HG03565 (cell line): ENCODE measurements around the gene PPP1R15A.
"Not testable (repeated sequence)": the region's sequence is repeated elsewhere in the genome, so short reads cannot be mapped to it uniquely, and the experiment has no call there.

ENCODE experiments used
- ATAC-seq: cut with Tn5 transposase; IDR thresholded peaks from one replicate; pipeline ENCODE4 v1.9.1; 2021; ENCODE audit warnings: mild to moderate bottlenecking, moderate library complexity; ENCODE audit not compliant: unreplicated experiment

PPP1R15A gene

GRCh38 chr19:48910803-48911202, 38.6 kb downstream of the PPP1R15A start:
- ATAC-seq, result no peak

GRCh38 chr19:48913114-48913889, 41.1 kb downstream of the PPP1R15A start:
- no peak for ATAC-seq

GRCh38 chr19:48914181-48914580, 42.0 kb downstream of the PPP1R15A start:
- ATAC-seq, result no peak

- ATAC-seq, result no peak
These were observed 43.5 kb downstream of the PPP1R15A start for GRCh38 chr19:48915757-48916156.

DNA sequence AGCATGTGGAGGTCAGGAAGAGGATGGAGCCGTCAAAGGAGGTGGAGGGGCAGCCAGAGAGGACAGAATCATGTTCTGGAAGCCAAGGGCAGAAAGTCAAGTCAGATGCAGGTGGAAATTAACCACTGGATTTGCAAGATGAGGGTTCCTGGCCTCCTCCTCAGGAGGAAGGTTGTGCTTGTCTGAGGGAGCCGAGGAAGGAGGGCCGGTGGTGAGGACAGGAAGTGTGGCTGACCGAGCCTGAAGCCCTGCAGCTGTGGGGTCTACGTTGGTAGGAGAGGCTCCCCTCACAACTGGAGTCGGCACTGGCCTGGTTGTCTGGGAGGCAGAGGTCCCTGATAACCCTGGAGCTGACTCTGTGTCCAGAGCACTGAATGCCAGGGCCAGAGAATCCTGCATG, 45.9 kb downstream of the PPP1R15A start:
- no peak for ATAC-seq

- no peak for ATAC-seq
These were observed 46.6 kb downstream of the PPP1R15A start for GRCh38 chr19:48918801-48919247.

DNA sequence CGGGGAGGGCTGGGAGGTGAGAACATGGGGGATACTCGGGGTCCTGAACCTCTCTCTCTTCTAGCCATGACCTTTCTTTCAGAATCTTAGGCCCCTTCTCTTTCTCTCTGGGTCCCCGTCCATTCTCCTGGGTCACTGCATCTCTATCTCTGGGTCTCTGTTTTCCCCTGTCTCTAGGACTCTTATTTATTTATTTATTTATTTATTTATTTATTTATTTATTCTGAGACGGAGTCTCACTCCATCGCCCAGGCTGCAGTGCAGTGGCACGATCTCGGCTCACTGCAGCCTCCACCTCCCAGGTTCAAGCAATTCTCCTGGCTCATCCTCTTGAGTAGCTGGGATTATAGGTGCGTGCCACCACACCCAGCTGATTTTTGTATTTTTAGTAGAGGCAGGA, 47.0 kb downstream of the PPP1R15A start:
- ATAC-seq, result not testable (repeated sequence)

GRCh38 chr19:48920949-48921348, 48.7 kb downstream of the PPP1R15A start:
- no peak for ATAC-seq

DNA sequence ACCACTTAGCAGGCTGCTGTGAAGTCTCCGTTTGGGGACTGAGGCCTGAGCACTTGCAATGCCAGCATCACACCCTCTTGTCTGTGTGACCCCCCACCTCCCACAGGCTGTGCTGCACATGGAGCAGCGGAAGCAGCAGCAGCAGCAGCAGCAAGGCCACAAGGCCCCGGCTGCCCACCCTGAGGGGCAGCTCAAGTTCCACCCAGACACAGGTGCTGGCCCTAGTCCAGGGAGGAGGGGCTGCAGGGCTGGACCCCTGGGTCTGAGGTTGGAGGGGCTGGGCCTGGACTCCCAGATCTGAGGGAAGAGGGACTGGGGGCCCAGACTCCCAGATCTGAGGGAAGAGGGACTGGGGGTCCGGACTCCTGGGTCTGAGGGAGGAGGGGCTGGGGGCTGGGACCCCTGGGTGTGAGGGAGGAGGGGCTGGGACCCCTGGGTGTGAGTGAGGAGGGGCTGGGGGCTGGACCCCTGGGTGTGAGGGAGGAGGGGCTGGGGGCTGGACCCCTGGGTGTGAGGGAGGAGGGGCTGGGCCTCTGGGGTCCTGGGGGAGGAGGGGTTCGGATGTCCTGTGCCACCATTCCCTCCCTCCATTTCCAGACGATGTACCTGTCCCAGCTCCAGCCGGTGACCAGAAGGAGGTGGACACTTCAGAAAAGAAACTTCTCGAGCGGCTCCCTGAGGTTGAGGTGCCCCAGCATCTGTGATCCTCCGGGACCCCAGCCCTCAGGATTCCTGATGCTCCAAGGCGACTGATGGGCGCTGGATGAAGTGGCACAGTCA, 49.7 kb downstream of the PPP1R15A start:
- ATAC-seq, result no peak

- no peak for ATAC-seq
These were observed 50.6 kb downstream of the PPP1R15A start for GRCh38 chr19:48922548-48923490.

DNA sequence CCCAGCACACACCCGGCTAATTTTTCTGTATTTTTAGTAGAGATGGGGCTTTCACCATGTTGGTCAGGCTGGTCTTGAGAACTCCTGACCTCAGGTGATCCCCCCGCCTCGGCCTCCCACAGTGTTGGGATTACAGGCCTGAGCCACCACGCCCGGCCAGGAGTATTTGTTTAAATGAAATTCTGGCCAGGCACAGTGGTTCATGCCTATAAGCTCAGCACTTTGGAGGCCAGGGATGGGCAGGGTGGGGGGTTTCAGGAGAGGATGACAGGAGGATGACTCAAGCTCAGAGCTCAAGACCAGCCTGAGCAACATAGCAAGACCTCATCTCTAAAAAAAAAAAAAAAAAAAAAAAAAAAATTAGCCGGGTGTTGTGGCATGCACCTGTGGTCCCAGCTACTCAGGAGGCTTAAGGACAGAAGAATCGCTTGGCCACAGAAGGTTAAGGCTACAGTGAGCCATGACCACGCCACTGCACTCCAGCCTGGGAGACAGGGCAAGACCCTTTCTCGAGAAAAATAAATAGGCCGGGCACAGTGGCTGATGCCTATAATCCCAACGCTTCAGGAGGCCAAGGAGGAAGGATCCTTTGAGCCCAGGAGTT, 53.1 kb downstream of the PPP1R15A start:
- no peak for ATAC-seq
